ENCODE measurements around the gene MORC3. TPM values are rescaled to one million over a fixed set of nuclear protein-coding genes. Genes with fewer than 3 reads are reported as not detected.

MORC3 gene
- total and polyA plus RNA-seq, 9 of the 15 experiments (the other 6 are each of a cell fraction or from before 2014, with no cell fraction given), result 12.7 to 53.7 (median 36.0) TPM

- 0 out of 2 replicates have a peak, but pooled peaks have one; percentile 33 for TF ChIP-seq ZBTB40 (IDR thresholded peaks at IDR 0.05)
- no peak for TF ChIP-seq ZBTB40 (CRISPR knock-in tag; IDR thresholded peaks at IDR 0.05)
- peak; percentile 70 for TF ChIP-seq NFE2 (IDR thresholded peaks at IDR 0.05; ENCODE audit: low read depth)
- TF ChIP-seq BACH1 (tag; IDR thresholded peaks at IDR 0.05), result peak; percentile 49; the same call in 1 of the 2 replicates
- TF ChIP-seq SRSF1 (IDR thresholded peaks at IDR 0.05; ENCODE audit: low read depth, low read length), result no peak
- no peak for TF ChIP-seq WHSC1 (IDR thresholded peaks at IDR 0.05; ENCODE audit: low read length)
- no peak for TF ChIP-seq TGIF2 (CRISPR knock-in tag; IDR thresholded peaks at IDR 0.05)
- no peak for TF ChIP-seq CHD4 (IDR thresholded peaks at IDR 0.05; ENCODE audit: insufficient read depth, insufficient replicate concordance, low read depth, low read length, poor library complexity, severe bottlenecking)
- no peak for TF ChIP-seq GMEB1 (CRISPR knock-in tag; IDR thresholded peaks at IDR 0.05)
- TF ChIP-seq NFE2L1 (tag; IDR thresholded peaks at IDR 0.05; ENCODE audit: borderline replicate concordance, low read depth), result peak; percentile 83
- TF ChIP-seq E2F6 (IDR thresholded peaks at IDR 0.05; ENCODE audit: borderline replicate concordance in 1 of 2, extremely low read depth in 1 of 2, insufficient read depth in 1 of 2, insufficient read length in 1 of 2, low read depth in 1 of 2, low read length in 1 of 2, poor library complexity in 1 of 2, severe bottlenecking in 1 of 2), result no peak
- no peak for TF ChIP-seq FOXJ2 (tag; IDR thresholded peaks at IDR 0.05)
- no peak for TF ChIP-seq MCM7 (IDR thresholded peaks at IDR 0.05)
- TF ChIP-seq C11orf30 (IDR thresholded peaks at IDR 0.05; ENCODE audit: low read depth), result peak; percentile 76
- peak; percentile 88 for TF ChIP-seq MAFG (tag; conservative IDR thresholded peaks at IDR 0.05)
- peak; percentile 93 for TF ChIP-seq ZNF316 (IDR thresholded peaks at IDR 0.05)
Observed at GRCh38 chr21:36381841-36382589, 62.0 kb downstream of the MORC3 start (continued).
